GM21381 (cell line): Measurements from ENCODE around the gene CFAP97.
"Not testable (repeated sequence)": the region's sequence is repeated elsewhere in the genome, so short reads cannot be mapped to it uniquely, and the experiment has no call there.

Source experiments
- ATAC-seq: cut with Tn5 transposase; IDR thresholded peaks from one replicate; pipeline ENCODE4 v1.9.1; 2021; ENCODE audit warnings: mild to moderate bottlenecking, moderate library complexity; ENCODE audit not compliant: unreplicated experiment

The CFAP97 gene

GRCh38 chr4:185224597-185224996, 20.8 kb upstream of the CFAP97 start:
- no peak for ATAC-seq

DNA sequence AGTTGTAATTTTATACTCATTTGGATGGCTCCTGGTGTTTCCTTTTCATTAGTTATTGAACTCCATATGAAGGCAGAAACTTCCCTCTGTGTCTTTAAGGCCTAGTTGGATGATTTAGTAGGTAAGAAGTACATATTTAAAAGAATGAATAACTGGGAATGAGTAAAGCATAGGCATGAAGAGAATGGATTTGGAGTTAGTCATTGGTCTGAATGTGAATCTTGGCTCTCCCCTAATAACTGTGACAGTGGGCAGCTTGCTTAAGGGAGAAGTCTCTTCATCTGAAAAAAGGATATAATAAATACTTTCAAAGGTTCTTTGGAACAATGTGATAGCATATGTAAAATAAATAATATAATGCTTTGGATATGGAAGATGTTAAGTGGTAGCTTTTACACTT, 18.8 kb upstream of the CFAP97 start:
- ATAC-seq: no peak

GRCh38 chr4:185221912-185222311, 18.1 kb upstream of the CFAP97 start:
- no peak for ATAC-seq

GRCh38 chr4:185221491-185221890, 17.7 kb upstream of the CFAP97 start:
- ATAC-seq: no peak

- ATAC-seq: peak; percentile 71
Observed at GRCh38 chr4:185219551-185220344, 15.9 kb upstream of the CFAP97 start.

DNA sequence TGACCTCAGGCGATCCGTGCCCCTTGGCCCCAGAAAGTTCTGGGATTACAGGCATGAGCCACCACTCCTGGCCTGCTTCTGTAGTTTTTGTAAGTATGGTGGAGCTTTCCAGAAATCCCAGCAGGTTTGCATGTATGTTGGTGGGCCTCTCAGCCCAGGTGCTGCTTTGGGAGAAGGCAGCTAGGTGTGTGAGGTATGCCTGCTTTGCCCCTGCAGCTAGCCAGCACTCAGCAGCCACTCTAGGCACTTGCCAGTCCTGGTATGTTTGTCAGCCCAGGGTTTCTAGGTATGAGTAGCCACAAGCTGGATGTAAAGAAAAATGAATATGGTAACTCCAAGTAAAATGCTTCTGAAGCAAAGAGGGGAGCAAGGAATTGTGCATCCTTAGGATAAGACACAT, 14.5 kb upstream of the CFAP97 start:
- no peak for ATAC-seq

DNA sequence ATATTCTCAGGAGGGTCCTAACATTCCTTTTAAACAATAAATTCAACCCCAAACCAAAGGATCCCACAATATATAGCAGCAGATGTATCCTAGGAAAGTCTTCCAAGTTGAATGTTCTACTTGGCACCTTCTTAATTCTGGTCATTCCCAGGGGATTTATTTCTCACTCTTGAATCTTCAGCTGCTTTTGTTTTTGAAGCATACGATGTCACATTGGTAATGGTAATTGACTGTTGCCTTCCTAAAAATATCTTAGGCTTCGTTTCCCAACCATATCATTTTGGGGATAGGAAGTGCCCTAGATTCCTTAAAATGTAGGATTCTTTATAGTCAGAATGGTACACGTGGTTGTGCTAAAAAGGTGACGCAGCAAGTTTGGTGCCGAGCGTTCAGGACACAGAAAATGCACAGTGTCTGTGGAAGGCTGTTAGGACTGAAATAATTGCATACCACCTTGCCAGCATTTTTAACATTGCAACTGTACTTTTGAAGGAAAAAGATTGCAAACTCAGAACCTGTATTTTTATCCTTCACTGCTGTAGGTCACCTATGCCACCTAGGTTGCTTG, 13.7 kb upstream of the CFAP97 start:
- no peak for ATAC-seq

DNA sequence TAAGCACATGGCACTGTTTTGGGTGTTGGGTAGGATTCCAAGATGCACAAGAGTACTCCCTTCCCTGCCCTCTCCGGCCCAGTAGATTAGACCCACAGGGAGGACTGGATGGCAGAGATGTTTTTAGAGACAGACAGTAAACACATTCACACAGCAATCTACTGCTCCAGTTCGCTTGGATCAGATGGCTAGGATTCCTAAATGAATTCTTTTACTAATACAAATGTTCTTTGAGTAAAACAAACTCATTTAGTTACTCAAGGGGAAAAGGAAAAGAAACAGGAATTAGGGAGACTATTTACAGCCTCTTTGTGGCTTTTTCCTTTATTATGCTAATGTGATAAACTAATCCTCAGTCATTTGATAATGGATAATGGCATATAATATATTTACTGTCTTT, 11.5 kb upstream of the CFAP97 start:
- ATAC-seq: no peak

- peak; percentile 37 for ATAC-seq
Observed at GRCh38 chr4:185213877-185214276, 10.1 kb upstream of the CFAP97 start.

GRCh38 chr4:185212581-185212980, 8.8 kb upstream of the CFAP97 start:
- ATAC-seq: no peak

DNA sequence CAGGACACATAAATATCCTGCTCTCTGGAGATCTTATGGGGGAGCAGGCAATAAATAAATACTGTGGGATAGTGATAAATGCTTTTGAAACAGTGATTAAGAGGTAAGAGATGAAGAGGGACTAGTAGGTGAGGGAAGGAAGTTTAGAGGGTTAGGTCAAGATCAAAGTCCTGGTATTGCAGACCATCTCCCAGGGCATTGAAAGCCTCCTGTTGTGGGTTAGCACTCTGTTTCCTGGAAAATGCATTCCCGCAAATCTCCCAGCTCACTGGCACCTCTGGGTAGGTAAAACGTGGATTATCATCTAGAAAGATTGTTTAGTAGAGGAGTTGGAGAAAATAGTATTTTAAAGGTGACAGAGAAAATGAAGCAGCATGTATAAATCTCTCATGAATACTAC, 7.8 kb upstream of the CFAP97 start:
- ATAC-seq: no peak

DNA sequence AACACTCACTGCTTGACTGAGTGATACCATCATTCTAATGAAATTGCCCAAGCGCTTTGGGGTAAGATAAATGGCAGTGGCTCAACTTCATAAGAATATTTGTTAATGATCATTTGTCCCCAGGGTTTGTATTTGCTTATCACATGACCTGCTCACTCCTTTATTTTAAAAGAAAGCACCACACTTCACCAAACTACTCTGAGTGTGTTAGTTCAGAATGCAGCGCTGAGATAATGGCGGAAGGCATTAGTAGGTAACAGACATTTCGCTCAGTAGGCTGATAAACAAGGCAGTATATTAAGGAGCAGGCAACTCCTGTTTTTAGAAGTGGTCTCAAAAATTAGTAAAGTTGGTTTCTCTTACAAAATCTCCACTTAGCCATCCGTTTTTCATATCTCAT, 7.2 kb upstream of the CFAP97 start:
- ATAC-seq: no peak

DNA sequence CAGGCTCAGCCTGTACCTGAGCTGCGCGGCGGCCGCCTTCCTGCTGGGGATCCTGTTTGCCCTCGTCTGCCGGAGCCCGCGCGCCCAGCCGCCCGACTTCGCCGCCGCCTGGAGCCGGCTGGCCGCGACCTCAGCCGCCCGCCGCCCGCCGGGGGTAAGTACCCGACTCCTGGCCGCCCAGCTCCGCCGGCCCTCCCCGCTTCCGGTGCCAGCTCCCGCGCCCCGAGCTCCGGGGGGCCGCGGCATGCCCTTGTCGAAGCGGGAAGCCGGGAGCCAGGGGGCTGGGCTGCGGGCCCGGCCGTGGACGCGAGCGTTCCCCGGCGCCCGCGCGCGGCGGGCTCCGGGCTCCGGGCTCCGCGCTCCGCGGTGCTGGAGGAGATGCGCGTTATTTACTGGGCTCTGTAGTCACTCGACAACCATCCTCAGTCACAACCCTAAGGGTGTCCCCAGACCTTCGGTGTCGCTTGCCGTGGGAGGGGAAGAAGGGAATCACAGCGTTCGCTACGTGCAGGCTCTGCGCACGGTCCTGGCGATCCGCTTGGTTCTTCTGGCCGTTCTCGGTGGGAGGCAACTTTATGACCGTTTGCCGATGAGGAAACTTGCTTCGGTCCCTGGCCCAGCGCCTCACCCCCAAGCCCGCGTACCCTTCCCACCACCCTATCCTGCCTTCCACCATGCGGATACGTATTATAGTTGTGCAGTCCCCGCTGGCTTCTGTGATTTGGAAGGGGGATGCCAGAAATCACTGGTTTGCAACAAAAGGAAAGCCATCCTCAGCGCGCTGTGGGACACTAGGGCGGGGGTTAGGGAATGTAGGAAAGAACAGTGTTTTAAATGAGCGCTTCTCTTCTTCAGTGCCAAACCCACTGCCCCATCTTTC, 6.5 kb upstream of the CFAP97 start:
- peak; percentile 20 for ATAC-seq

GRCh38 chr4:185209852-185210101, 6.0 kb upstream of the CFAP97 start:
- ATAC-seq: peak; percentile 21

- ATAC-seq: peak; percentile 74
Observed at GRCh38 chr4:185209031-185209851, 5.4 kb upstream of the CFAP97 start, which contains the start of gene SNX25. TSS of gene SNX25 (plus strand) at chr4:185209598. CDS start at chr4:185209827, 229 bp downstream.

DNA sequence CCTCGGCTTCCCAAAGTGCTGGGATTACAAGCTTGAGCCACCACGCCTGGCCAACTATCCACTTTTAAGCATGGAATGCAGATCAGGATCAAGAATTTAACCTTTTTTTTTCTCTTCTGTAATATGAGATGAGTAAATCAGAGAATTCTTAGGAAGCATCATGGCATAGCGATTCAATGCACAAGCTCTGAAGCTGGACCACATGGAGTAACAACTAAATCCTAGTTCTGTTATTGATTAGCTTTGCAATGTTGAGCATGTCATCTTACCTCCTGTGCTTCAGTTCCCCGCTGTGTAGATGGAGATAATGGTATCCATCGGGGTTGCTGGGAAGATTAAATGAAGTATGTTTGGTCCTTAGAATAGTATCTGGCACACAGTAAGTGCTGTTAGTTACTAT, 3.7 kb upstream of the CFAP97 start:
- no peak for ATAC-seq

DNA sequence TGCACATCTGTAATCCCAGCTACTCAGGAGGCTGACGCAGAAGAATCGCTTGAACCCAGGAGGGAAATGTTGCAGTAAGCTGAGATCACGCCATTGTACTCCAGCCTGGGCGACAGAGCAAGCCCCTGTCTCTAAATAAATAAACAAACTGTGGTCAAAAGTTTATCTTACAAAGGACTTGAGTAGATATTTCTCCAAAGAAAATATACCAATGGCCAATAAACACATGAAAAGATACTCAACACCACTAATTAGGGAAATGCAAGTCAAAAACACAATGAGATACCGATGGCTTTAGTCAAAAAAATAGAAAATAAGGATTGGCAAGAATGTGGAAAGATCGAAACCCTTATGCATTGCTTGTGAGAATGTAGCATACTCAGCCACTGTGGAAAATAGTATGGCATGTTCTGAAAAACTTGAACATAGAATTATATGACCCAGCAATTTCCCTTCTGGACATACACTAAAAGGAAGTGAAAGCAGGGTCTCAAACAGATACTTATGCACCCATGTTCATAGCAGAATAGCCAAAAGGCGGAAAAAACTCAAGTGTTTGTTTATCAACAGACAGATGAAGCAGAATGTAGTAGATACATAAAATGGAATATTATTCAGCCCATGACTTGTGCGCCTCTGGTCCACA, 2.0 kb upstream of the CFAP97 start:
- ATAC-seq: no peak

GRCh38 chr4:185205073-185205472, 1.3 kb upstream of the CFAP97 start:
- ATAC-seq: not testable (repeated sequence)

- no peak for ATAC-seq
Observed at GRCh38 chr4:185204238-185204910, 574 bp upstream of the CFAP97 start.

DNA sequence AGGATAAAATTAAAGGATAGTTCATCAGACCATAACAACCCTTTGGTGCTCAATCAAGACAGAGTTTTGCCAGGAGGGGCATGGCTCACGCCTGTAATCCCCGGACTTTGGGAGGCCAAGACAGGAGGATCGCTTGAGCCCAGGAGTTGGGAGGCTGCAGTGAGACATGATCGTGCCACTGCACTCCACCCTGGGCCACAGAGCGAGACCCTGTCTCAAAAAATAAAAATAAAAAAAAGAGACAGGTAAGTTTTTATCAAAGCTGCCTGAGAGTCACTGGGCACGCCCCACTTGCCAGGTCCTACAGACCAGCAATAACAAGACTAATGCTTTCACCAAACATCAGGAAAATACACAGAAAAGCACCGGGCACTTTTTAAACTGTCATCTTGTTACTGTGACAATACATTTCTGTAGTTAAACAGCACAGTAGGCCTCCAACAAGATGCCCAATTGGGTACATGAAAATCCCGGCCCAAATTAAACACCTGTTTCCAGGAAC, 765 bp downstream of the CFAP97 start:
- ATAC-seq: no peak
